HG03139 (cell line): ENCODE results near the gene PITX3.
"Not testable (repeated sequence)": the region's sequence is repeated elsewhere in the genome, so short reads cannot be mapped to it uniquely, and the experiment has no call there.

Experiments used
- ATAC-seq: cut with Tn5 transposase; IDR thresholded peaks from one replicate; pipeline ENCODE4 v1.9.1; 2021; ENCODE audit not compliant: unreplicated experiment

PITX3 gene

DNA sequence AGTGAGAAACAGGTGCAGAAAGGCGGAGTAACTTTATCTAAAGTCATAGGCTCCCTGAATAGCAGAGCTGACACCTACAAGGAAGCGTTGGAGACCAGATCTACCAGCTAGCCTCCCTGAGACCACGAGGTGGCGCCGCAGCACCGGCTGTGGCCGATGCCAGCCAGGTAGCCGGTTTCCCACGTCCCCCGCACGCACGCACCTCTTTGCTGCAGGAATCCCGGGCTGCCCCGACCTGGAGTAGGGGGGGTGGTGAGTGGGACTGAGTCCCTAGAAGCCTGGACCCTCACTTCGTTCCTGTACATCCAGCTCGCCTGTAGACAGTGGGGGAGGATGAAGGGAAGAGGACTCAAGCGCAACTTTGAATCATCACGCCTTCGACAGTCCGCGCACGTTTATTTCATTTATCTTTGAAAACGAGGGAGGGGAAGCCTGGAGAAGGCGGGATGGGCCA lies 11.5 kb downstream of the PITX3 start:
- ATAC-seq: no peak

DNA sequence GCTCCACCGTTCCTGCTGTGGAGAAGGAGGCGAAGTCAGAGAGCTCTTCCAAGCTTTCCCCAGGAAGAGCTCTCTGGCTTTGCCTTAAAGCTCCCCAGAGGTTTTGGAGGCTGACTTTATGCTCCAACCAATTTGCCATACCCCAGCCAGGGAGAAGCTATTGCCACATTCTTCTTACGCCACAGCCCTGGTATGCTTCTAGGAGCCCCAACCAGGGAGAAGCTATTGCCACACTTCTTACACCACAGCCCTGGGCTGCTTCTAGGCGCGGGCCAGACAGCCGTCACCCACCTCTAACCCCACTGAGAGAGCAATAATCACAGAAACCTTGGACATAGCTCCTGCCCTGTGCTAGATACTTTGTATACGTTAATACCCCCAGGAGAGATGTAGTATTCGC lies 14.3 kb downstream of the PITX3 start:
- no peak for ATAC-seq

DNA sequence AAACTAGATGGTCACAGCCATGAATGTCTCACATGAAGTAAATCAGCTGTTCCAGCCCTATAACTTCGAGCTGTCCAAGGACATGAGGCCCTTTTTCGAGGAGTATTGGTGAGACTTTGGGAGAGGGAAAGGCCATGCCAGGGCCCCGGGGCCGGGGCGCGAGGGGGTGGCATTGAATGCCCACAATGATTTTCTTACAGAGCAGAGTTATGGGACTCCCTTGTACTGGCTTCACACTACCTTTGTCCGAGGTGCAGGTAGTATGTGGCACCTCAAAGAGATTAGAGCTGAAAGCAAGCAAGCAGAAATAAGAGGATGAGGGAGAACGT lies 14.8 kb downstream of the PITX3 start:
- ATAC-seq: no peak

DNA sequence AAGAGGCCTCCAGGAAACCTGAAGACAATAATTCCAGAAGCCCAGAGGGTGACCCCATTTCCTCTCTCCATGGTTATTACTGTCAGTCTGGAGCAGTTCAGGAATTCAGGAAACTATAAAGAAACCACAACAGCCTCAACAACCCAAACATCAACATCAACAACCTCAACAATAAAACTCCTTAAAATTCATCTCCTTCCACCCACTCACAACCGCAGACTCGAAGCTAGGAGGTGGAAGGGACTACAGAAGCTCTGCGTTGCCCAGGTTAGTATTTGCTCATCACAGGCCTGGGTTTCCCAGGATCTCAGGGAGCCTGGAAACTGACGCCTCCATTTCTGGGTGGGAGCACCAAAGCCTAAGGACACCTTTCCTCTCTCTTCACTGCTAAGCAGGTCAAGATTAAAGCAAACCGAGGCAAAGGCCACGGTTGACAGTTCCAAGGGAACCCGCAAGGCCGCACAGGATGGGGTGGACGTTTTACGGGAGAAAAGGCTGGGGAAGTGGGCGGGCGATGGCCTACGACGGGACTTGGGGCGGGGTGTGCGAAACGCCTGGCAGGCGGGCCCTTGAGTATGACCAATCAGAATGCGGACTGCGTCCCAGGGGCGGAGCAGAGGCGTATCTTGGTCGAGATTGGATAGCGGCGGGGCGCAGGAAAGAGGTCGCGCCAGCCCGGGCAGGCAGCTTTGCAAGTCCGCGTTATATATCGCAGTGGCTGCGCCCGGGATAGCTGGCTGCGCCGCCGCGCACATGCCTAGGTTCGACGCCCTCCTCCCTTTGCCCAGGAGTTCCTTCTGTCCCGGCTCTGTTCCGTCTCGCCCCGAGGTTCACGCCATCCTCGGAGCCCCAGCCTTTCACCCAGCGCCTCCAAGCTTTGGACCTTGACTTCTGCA lies 15.4 kb downstream of the PITX3 start, which contains the start of gene ELOVL3:
Gene ELOVL3, plus strand, starts transcription at position 654 of the 896 bp plus-strand sequence. CDS start 250 bp downstream, outside the sequence.
- ATAC-seq: peak; percentile 94

DNA sequence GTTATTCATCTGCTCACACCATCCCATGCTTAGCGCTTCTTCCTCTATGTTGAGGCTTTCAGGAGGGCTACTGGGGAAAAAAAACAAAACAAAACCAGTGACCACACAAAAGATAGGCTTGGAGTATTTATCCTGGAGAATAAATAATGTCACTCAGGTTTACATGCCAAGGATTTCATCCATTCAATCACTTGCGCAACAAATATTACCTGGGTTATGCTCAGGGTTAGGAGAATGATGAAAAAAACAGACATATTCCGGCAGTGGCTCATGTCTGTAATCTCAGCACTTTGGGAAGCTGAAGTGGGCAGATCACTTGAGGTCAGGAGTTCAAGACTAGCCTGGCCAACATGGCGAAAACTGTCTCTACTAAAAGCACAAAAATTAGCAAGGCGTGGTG lies 18.5 kb downstream of the PITX3 start:
- ATAC-seq: no peak

DNA sequence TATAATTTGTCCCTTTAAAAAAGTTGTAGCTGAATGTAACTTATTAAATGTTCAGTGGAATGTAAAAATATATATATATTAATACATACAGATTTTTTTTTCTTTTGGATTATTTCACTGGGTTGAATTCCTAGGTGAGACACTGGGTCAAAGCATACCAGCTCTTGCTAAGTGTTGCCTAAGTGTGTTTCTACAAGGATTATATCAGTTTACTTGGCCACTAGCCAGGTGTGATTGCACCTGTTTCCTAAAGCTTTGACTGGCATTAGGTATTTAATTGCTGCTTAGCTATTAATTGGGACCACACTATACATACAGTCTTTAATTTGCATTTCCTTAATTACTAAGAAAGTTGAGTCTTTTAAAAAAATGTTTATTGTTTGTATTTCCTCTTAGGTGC lies 20.7 kb downstream of the PITX3 start:
- no peak for ATAC-seq

DNA sequence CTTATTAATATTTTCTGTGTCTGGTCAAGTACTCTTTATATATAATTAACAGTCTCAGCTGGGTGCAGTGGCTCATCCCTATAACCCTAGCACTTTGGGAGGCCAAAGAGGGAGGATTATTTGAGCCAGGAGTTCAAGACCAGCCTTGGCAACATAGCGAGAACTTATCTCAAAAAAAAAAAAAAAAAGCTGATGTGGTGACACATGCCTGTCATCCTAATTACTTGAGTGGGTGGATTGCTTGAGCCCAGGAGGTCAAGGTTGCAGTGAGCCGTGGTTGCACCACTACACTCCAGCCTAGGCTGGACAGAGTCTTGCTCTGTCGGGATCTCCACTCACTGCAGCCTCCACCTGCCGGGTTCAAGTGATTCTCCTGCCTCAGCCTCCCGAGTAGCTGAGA lies 21.9 kb downstream of the PITX3 start:
- ATAC-seq: no peak

DNA sequence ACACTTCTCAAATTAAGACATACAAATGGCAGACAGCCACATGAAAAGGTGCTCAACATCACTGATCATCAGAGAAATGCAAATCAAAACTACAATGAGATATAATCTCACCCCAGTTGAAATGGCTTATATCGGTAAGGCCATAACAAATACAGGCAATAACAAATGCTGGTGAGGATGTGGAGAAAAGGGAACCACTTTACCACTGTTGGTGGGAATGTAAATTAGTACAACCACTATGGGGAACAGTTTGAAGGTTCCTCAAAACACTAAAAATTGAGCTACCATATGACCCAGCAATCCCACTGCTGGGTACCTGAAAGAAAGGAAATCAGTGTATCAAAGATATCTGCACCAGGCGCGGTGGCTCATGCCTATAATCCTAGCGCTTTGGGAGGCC lies 27.7 kb downstream of the PITX3 start:
- not testable (repeated sequence) for ATAC-seq

DNA sequence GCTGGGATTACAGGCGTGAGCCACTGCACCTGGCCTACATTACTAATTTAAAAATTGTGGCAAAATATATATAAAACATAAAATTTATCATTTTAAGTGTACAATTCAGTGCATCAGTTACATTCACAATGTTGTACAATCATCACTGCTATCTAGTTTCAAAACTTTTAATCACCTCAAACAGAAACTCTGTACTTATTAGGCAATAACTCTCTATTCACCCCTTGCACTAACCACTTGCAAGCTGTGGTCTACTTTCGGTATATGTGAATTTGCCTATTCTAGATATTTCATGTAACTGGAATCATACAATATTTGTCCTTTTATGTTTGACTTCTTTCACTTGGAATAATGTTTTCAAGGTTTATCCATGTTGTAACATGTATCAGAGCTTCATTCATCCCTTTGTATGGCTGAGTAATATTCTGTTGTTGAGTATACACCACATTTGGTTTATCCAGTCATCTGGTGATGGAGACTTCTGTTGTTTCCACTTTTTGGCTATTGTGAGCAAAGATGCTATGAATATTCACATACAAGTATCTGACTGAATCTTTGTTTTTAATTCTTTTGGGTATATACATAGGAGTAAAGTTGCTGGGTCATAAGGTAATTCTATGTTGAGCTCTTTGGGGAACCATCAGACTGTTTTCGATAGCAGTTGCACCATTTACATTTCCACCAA lies 29.6 kb downstream of the PITX3 start:
- no peak for ATAC-seq

DNA sequence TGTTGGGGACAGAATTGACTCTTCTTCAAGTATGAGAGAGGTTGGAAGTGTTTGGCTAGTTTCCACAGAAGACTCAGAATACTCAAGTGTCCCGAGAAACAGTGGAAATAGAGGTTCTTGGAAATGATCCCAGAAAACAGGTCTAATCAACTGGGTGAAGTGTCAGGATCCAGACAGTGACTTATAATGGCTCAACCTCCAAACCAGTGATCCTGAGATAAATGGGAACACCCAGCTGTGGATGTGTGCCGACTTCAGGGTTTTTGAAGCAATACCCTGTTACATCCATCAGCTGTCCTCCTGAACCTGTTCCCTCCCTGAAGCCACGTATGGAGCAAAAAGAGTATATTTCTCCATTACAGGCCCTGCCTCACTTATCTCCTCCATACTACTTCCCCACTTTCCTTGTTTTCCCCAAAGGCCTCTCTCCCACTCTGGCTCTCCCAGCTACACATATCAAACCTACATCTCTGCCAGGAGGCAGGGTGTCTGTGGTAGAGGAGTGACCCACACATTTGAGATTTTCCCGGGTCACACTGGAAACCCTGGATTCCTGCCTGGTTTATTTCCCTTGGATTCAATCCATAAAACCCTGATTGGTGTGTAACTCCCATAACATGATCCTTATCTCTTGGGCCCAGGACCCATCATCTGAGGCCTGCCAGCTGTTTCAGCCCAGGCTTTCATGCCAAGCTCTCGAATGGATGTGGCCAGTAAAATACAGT lies 32.8 kb downstream of the PITX3 start:
- ATAC-seq: no peak

DNA sequence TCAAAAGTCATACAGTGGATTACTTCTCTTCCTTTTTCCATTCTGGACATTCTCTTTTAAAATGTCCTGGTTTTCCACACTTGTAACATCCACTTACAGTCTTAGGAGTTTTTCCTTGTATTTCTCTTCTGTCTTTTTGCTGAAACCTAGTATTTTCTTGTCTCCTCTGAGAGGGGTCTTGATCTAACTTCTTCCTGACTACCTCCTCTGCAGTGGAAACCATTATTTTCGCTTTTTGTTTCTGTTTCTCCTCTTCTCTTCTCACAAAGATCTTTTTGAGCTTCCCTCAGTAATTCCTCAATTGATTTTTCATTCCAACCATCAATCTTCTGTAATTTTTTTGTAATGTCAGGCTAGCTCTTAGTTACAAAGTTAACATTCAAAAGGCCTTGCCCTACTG lies 38.9 kb downstream of the PITX3 start:
- ATAC-seq: no peak

DNA sequence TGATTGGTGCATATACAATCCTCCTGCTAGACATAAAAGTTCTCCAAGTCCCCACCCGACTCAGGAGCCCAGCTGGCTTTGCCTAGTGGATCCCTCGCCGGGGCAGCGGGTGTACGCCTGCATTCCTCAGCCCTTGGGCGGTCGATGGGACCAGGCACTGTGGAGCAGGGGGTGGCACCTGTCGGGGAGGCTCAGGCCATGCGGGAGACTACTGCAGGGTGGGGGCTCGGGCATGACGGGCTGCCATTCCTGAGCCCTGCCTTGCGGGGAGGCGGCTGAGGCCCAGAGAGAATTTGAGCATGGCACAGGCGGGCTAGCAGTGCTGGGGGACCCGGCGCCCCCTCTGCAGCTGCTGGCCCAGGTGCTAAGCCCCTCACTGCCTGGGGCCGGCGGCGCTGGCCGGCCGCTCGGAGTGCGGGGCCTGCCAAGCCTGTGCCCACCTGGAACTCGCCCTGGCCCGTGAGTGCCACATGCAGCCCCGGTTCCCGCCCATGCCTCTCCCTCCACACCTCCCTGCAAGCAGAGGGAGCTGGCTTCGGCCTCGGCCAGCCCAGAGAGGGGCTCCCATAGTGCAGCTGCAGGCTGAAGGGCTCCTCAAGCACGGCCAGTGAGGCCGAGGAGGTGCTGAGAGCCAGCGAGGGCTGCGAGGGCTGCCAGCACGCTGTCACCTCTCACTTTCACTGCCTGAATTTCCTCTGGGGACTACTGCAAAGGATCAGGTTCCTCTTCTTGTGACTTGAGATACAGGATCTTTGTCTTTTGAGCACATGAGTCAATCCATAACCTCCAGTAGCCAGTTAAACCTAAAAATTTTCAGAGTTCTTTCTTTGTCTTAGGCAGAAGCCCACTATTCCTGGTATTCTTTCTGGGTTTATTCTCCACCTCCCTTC lies 40.3 kb downstream of the PITX3 start:
- ATAC-seq: no peak

DNA sequence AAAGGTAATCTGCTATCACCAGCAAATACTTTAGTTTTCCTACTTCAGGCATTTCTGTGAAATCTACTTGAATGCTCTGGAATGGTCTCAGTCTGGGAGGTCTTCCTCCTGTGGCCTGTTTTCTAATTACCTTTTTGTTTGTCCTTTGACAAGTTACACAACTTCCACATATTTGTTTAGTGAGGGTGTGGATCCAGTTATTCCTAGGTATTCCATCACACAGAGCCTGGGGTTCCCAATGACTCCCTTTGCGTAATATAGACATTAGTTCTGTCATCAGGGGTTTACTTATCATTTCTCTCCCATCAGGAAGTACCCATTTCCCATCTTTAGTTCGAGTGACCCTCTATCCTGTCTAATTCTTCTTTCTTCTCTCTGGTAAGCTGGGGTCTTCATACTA lies 43.3 kb downstream of the PITX3 start:
- ATAC-seq: no peak

DNA sequence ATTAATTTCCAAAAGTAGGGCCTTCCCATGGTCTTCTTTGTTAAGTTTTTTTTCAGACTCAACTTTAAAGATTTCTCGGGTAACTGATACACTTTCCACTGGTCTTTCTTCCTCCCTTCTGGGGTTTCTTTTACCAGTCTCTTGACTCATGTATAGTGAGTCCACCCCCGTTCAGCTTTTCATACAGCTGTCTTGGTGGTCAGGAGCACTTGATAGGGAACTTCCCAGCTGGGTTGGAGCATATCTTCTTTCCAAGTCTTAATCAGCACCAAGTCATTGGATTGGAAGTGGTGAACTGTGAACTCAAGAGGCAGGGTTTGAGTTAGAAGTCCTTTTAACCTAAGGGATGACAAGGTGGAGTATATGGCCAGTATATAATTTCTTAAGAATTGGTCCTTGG lies 44.4 kb downstream of the PITX3 start:
- ATAC-seq: no peak

DNA sequence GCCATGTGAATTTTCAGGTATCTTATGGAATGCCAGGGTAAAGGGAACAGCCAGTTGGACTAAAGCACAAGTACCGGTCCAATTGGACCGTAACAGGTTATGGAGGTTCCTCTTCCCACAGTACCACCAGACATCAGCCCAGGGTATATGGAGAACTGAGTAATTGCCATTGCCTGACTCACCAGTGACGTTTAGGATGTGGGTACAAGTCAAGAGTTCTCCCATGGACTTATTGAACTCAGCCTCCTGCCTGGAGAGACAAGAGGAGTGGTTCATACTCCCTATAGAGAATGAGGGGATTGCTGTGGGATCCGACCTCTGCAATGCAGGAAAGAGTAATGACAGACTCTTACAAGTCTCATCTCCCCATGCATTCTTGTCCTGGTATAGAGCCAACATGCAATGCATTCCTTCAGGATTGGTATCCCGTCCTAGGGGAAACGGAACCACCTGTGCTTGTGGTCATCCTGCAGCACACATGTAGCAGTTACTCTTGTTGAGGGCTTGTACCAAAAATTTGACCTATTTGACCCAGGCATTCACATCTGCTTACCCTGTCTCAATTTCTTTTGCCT lies 45.9 kb downstream of the PITX3 start:
- no peak for ATAC-seq

DNA sequence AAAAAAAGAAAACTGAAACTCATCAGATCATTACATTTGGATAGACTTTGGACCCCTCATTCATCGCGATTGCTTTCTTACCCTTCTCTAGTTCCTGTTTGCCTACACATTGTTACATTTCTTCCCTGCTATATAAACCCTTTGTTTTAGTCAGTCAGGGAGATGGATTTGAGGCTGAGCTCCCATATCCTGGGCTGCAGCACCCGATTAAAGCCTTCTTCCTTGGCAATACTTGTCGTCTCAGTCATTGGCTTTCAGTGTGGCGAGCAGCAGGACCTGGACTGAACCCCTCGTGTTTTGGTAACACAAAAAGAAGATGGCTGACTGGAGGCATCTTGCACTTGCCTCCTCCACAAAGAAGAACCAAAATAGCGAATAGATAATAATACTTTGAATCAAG lies 49.4 kb downstream of the PITX3 start:
- no peak for ATAC-seq

DNA sequence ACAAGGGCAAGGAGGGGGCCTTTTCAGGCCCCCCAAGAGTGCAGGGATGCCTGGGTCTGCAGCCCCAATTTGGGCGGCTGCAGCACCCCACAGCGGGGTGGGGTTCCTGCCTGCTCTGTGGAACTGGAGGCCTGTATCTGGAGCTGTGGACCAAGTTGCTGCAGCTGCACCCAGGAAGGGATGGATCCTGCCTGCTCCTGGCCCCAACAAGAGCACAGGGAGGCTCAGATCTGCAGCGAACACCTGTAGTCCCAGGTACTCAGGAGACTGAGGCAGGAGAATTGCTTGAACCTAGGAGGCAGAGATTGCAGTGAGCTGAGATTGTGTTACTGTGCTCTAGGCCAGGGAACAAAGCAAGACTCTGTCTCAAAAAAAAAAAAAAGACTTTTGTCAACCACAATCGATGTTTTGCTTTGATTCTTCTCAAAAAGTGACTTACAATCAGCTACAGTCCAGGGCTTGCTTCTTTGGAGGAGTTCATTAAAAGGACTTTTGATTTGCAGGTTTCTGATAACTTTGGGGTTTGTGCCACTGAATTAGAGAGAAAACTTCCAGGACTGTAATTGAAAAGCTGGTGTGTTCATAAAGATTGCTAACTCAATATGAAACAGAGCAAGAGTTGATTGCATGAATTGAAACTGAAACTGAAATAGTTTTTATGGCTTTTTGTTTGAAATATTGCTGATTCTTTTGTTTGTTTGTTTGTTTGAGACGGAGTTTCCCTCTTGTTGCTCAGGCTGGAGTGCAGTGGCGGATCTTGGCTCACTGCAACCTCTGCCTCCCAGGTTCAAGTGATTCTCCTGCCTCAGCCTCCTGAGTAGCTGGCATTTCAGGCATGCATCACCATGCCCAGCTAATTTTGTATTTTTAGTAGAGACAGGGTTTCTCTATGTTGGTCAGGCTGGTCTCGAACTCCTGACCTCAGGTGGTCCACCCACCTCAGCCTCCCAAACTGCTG lies 52.1 kb downstream of the PITX3 start:
- ATAC-seq: not testable (repeated sequence)

DNA sequence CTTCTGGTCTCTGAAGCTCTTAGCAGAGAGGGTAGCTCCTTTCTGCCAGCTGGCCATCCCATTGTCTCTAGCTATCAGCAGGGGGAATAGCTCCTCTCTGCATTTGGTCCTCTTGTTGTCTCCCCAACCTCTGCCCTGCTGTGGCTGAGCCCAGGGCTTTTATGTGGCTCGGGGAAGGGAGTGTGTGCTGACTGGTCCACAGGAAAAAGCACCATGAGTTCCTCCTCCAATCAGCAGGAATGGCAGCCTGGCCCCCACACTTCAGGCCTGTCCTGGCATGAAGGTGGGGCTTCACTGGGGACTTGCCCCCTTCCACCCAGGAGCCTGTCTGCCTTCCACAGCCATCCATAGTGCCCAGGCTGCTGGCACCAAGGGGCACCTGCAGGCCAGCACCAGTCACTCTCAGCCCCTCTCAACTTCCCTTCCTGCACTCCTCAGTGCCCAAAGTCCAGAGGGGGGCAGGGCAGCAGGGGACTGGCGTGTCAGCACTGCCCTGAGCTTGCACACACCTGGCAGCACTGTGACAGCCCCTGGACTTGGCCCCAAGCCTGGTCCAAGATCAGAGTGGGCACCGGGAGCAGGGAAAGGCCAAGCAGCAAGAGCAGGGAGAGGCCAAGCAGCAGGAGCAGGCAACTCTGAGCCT lies 52.9 kb downstream of the PITX3 start:
- ATAC-seq: no peak
